HG03159 (cell line): ENCODE results near the gene CLEC4M.
"Not testable (repeated sequence)": the region's sequence is repeated elsewhere in the genome, so short reads cannot be mapped to it uniquely, and the experiment has no call there.

Source experiments
- ATAC-seq: cut with Tn5 transposase; IDR thresholded peaks from one replicate; pipeline ENCODE4 v1.9.1; 2021; ENCODE audit warnings: mild to moderate bottlenecking, moderate library complexity; ENCODE audit not compliant: unreplicated experiment

The CLEC4M gene

GRCh38 chr19:7799640-7800355, 36.8 kb downstream of the CLEC4M start:
- ATAC-seq: no peak

GRCh38 chr19:7801020-7801570, 38.1 kb downstream of the CLEC4M start:
- ATAC-seq: no peak

- no peak for ATAC-seq
These were observed 43.2 kb downstream of the CLEC4M start for GRCh38 chr19:7806234-7806633.

GRCh38 chr19:7806876-7807275, 43.8 kb downstream of the CLEC4M start:
- ATAC-seq: no peak

GRCh38 chr19:7808108-7808507, 45.1 kb downstream of the CLEC4M start:
- no peak for ATAC-seq

- ATAC-seq: no peak
These were observed 48.9 kb downstream of the CLEC4M start for GRCh38 chr19:7811989-7812388.

- ATAC-seq: no peak
These were observed 52.3 kb downstream of the CLEC4M start for GRCh38 chr19:7815325-7815724.

GRCh38 chr19:7816040-7816439, 53.0 kb downstream of the CLEC4M start:
- not testable (repeated sequence) for ATAC-seq

GRCh38 chr19:7817801-7818200, 54.8 kb downstream of the CLEC4M start:
- ATAC-seq: no peak

- ATAC-seq: no peak
These were observed 55.8 kb downstream of the CLEC4M start for GRCh38 chr19:7818806-7819205.
